K562 (cell line): ENCODE results near the gene ABCA3. TPM values are rescaled to one million over a fixed set of nuclear protein-coding genes. Genes with fewer than 3 reads are reported as not detected.

Experiments
- BRD9 ChIP-seq: fragments of 450-650 bp; IDR thresholded peaks from 2 replicates; pipeline ENCODE4 v1.6.1; 2018; ENCODE audit warnings: low read depth; ENCODE audit not compliant: partially characterized antibody
- CBFA2T3 ChIP-seq: fragments of 450-650 bp; IDR thresholded peaks from 2 replicates; pipeline ENCODE4 v1.6.1; 2017
- CBX5 ChIP-seq: IDR thresholded peaks from 2 replicates; pipeline ENCODE4 v1.6.1; 2014; ENCODE audit warnings: low read depth, borderline replicate concordance
- CEBPB ChIP-seq: fragments of 450-650 bp; IDR thresholded peaks from 2 replicates; pipeline ENCODE4 v1.6.1; 2016; ENCODE audit warnings: missing genetic modification characterization, missing compliant biosample characterization
- CGGBP1 ChIP-seq: fragments of 250-450 bp; sonication (Bioruptor Pico); IDR thresholded peaks from 2 replicates; pipeline ENCODE4 v1.9.0; 2021; ENCODE audit warnings: mild to moderate bottlenecking
- JUNB ChIP-seq: fragments of 450-650 bp; formaldehyde crosslinking; conservative IDR thresholded peaks from 2 replicates; pipeline ENCODE4 v1.4.0; 2020; ENCODE audit warnings: mild to moderate bottlenecking
- KHSRP ChIP-seq: fragments of 450-650 bp; IDR thresholded peaks from 2 replicates; pipeline ENCODE4 v1.6.1; 2017
- MAFK ChIP-seq: IDR thresholded peaks from 2 replicates; pipeline ENCODE4 v1.6.1; 2011; ENCODE audit warnings: low read length, improper control_type of control experiment
- NEUROD1 ChIP-seq: fragments of 150-350 bp; IDR thresholded peaks from 2 replicates; pipeline ENCODE4 v1.6.1; 2014; ENCODE audit warnings: borderline replicate concordance, low read length, low read depth; ENCODE audit not compliant: partially characterized antibody
- PHB ChIP-seq: fragments of 250-450 bp; sonication (Bioruptor Pico); IDR thresholded peaks from 2 replicates; pipeline ENCODE4 v1.5.0; 2021
- SRF ChIP-seq, 2 experiments: fragments of 250-450, 450-650 bp in 1 of 2; sonication (Bioruptor Pico) in 1 of 2; sonication (generic) in 1 of 2; formaldehyde crosslinking; IDR thresholded peaks; 2 replicates each; pipeline versions ENCODE4 v1.5.0 to v1.5.1; 2020 to 2022; ENCODE audit warnings: mild to moderate bottlenecking in 1 of 2, missing genetic modification reagents in 1 of 2
- TAF9B ChIP-seq: fragments of 450-650 bp; IDR thresholded peaks from 2 replicates; pipeline ENCODE4 v1.6.1; 2018; ENCODE audit warnings: mild to moderate bottlenecking; ENCODE audit not compliant: partially characterized antibody
- TCF7 ChIP-seq: sonication (generic); IDR thresholded peaks from 2 replicates; pipeline ENCODE4 v1.6.1; 2016; ENCODE audit warnings: antibody characterized with exemption, borderline replicate concordance
- USF2 ChIP-seq: sonication (generic); formaldehyde crosslinking; IDR thresholded peaks from 2 replicates; pipeline ENCODE4 v1.5.0; 2020; ENCODE audit warnings: missing genetic modification reagents
- ZBTB34 ChIP-seq: fragments of 250-450 bp; sonication (Bioruptor Pico); IDR thresholded peaks from 2 replicates; pipeline ENCODE4 v1.8.0; 2021; ENCODE audit warnings: mild to moderate bottlenecking, moderate library complexity
- ZBTB7A ChIP-seq: IDR thresholded peaks from 2 replicates; pipeline ENCODE4 v1.6.1; 2011; ENCODE audit warnings: low read depth, mild to moderate bottlenecking, low read length, moderate library complexity, borderline replicate concordance; ENCODE audit not compliant: control insufficient read depth
- ZNF398 ChIP-seq: fragments of 250-450 bp; sonication (Bioruptor Pico); IDR thresholded peaks from 2 replicates; pipeline ENCODE4 v1.8.0; 2021; ENCODE audit warnings: moderate library complexity, mild to moderate bottlenecking, inconsistent platforms
- ZNF655 ChIP-seq: fragments of 250-450 bp; sonication (Bioruptor Pico); IDR thresholded peaks from 2 replicates; pipeline ENCODE4 v1.5.0; 2021
- ZNF740 ChIP-seq, 3 experiments: fragments of 200-800 bp in 1 of 3; sonication (Bioruptor generic) in 1 of 3; sonication (generic) in 1 of 3; formaldehyde crosslinking in 1 of 3; IDR thresholded peaks; 2 replicates each; pipeline versions ENCODE4 v1.6.1 to v1.8.0; 2016 to 2022; ENCODE audit warnings: mild to moderate bottlenecking in 2 of 3, missing compliant biosample characterization in 2 of 3, missing genetic modification characterization in 2 of 3, missing genetic modification reagents in 1 of 3
- ZNF764 ChIP-seq: fragments of 250-450 bp; sonication (Bioruptor Pico); IDR thresholded peaks from 2 replicates; pipeline ENCODE4 v1.4.0; 2020; ENCODE audit warnings: low read depth, mild to moderate bottlenecking, moderate library complexity
- ZSCAN32 ChIP-seq: fragments of 450-650 bp; formaldehyde crosslinking; IDR thresholded peaks from 2 replicates; pipeline ENCODE4 v1.4.0; 2020; ENCODE audit warnings: mild to moderate bottlenecking, moderate library complexity
- polyA plus RNA-seq, 8 experiments: library from polyadenylated mRNA; depleted of rRNA in 4 of 8; stranded (reverse) in 5 of 8; unstranded in 3 of 8; fragments of >200 nt; fragmentation: Nextera tagmentation in 2 of 8; fragmentation: Illumina TruSeq in 1 of 8; extraction: Ambion mirVana in 2 of 8; extraction: Trizol in 1 of 8; gene quantifications; 2 replicates each; pipeline versions ENCODE4 v1.2.1 to v1.2.3, GENCODE V29; 2011 to 2014; ENCODE audit warnings: inconsistent platforms in 1 of 8, missing spikeins in 1 of 8
- total RNA-seq, 7 experiments: library from RNA; depleted of rRNA in 6 of 7; stranded (reverse); fragments of >200 nt in 6 of 7; fragmentation: Illumina TruSeq in 2 of 7; extraction: Trizol in 2 of 7; gene quantifications; 2 replicates each; pipeline versions ENCODE4 v1.2.1 to v1.2.3, GENCODE V29; 2011 to 2021; ENCODE audit warnings: low replicate concordance in 1 of 7

The ABCA3 gene
- total and polyA plus RNA-seq, 9 of the 15 experiments (the other 6 are each of a cell fraction or from before 2014, with no cell fraction given) = 0.66 to 23.7 (median 6.9) TPM

- peak; percentile 93 for TF ChIP-seq JUNB (CRISPR knock-in tag)
- TF ChIP-seq KHSRP = peak; percentile 98
- no peak for TF ChIP-seq ZSCAN32 (CRISPR knock-in tag)
- peak; percentile 95 for TF ChIP-seq TAF9B
- TF ChIP-seq CBX5 = no peak
- peak; percentile 91 for TF ChIP-seq CGGBP1 (CRISPR knock-in tag)
- TF ChIP-seq BRD9 = peak; percentile 99
- TF ChIP-seq ZNF764 (CRISPR knock-in tag) = 0 out of 2 replicates have a peak, but pooled peaks have one; percentile 6
- no peak for TF ChIP-seq SRF (CRISPR knock-in tag; IDR thresholded peaks at IDR 0.05)
- peak; percentile 72; the same call in 1 of the 2 replicates for TF ChIP-seq ZBTB7A
- TF ChIP-seq CEBPB = peak; percentile 82
- TF ChIP-seq ZNF740 (CRISPR knock-in tag; IDR thresholded peaks at IDR 0.05) = peak; percentile 45; the same call in 1 of the 2 replicates
- TF ChIP-seq ZNF740 (tag; IDR thresholded peaks at IDR 0.05) = no peak
- no peak for TF ChIP-seq ZNF655
- TF ChIP-seq ZNF398 = no peak
- TF ChIP-seq ZBTB34 = no peak
- TF ChIP-seq PHB (CRISPR knock-in tag) = peak; percentile 92; the same call in 1 of the 2 replicates
- no peak for TF ChIP-seq NEUROD1
- TF ChIP-seq TCF7 = no peak
- TF ChIP-seq CBFA2T3 = peak; percentile 11; the same call in 1 of the 2 replicates
- no peak for TF ChIP-seq USF2 (CRISPR knock-in tag)
- TF ChIP-seq MAFK = no peak
Observed at GRCh38 chr16:2267913-2268666, 72.4 kb downstream of the ABCA3 start, which contains the start of gene RNPS1 (continued).
